ENCODE data around the gene LRRK1.

Gene LRRK1

GRCh38 chr15:101009176-101009575 lies 90.0 kb downstream of the LRRK1 start:
- no peak for DNase-seq

- DNase-seq = no peak
Measured at GRCh38 chr15:101010781-101011180, 91.6 kb downstream of the LRRK1 start.

- no peak for DNase-seq
Measured at GRCh38 chr15:101012326-101013200, 93.4 kb downstream of the LRRK1 start.

GRCh38 chr15:101013201-101013550 lies 94.0 kb downstream of the LRRK1 start:
- no peak for DNase-seq

GRCh38 chr15:101013769-101014675 lies 94.9 kb downstream of the LRRK1 start:
- DNase-seq = no peak

- no peak for DNase-seq
Measured at GRCh38 chr15:101014921-101015841, 96.0 kb downstream of the LRRK1 start.

GRCh38 chr15:101016581-101016980 lies 97.4 kb downstream of the LRRK1 start:
- DNase-seq = no peak

GRCh38 chr15:101017093-101017754 lies 98.1 kb downstream of the LRRK1 start:
- DNase-seq = no peak

- DNase-seq = no peak
Measured at GRCh38 chr15:101018016-101018415, 98.9 kb downstream of the LRRK1 start.

GRCh38 chr15:101018450-101018849 lies 99.3 kb downstream of the LRRK1 start:
- DNase-seq = no peak

GRCh38 chr15:101019366-101019896 lies 100.3 kb downstream of the LRRK1 start:
- DNase-seq = no peak

- no peak for DNase-seq
Measured at GRCh38 chr15:101020451-101020850, 101.3 kb downstream of the LRRK1 start.

GRCh38 chr15:101020945-101021344 lies 101.8 kb downstream of the LRRK1 start:
- no peak for DNase-seq

- DNase-seq = no peak
Measured at GRCh38 chr15:101022306-101022705, 103.1 kb downstream of the LRRK1 start.

- DNase-seq = no peak
Measured at GRCh38 chr15:101022876-101023275, 103.7 kb downstream of the LRRK1 start.

GRCh38 chr15:101023501-101024072 lies 104.4 kb downstream of the LRRK1 start:
- DNase-seq = no peak

- DNase-seq = no peak
Measured at GRCh38 chr15:101024073-101024695, 105.0 kb downstream of the LRRK1 start.

- DNase-seq = no peak
Measured at GRCh38 chr15:101024706-101025500, 105.7 kb downstream of the LRRK1 start.

- DNase-seq = no peak
Measured at GRCh38 chr15:101025501-101025885, 106.3 kb downstream of the LRRK1 start.

Data from SIG-M5 (cell line).